Mesenchymal stem cell (in vitro differentiated cells and primary cell): ENCODE results near the gene CXCR3.

Source experiments
- DNase-seq: peaks from one replicate; pipeline ENCODE4 v3.0.0-alpha.2; 2013
- H2AFZ ChIP-seq: one replicate; pipeline ENCODE4 v1.6.1; 2013; ENCODE audit warnings: low read depth, mild to moderate bottlenecking, control low read depth, inconsistent platforms, low read length, moderate library complexity
- H2AK5ac ChIP-seq: 2 replicates; pipeline ENCODE4 v1.6.1; 2013; ENCODE audit warnings: low read length, moderate library complexity, mild to moderate bottlenecking, inconsistent platforms; ENCODE audit not compliant: severe bottlenecking
- H2BK120ac ChIP-seq: one replicate; pipeline ENCODE4 v1.6.1; 2013; ENCODE audit warnings: low read depth, mild to moderate bottlenecking, inconsistent platforms, low read length, moderate library complexity
- H2BK12ac ChIP-seq, 2 experiments: one replicate each; pipeline ENCODE4 v1.6.1; 2013; ENCODE audit warnings: inconsistent platforms in 2 of 2, low read length in 2 of 2, mild to moderate bottlenecking in 2 of 2, moderate library complexity in 2 of 2, control low read depth in 1 of 2
- H2BK15ac ChIP-seq: one replicate; pipeline ENCODE4 v1.6.1; 2013; ENCODE audit warnings: mild to moderate bottlenecking, low read depth, inconsistent platforms; ENCODE audit not compliant: poor library complexity, severe bottlenecking
- H2BK5ac ChIP-seq: 2 replicates; pipeline ENCODE4 v1.6.1; 2013; ENCODE audit warnings: low read depth, mild to moderate bottlenecking, low read length, control low read depth, inconsistent platforms; ENCODE audit not compliant: poor library complexity, severe bottlenecking
- H3K14ac ChIP-seq, 2 experiments: one replicate each; pipeline ENCODE4 v1.6.1; 2013; ENCODE audit warnings: inconsistent platforms in 2 of 2, low read length in 2 of 2, control low read depth in 1 of 2, mild to moderate bottlenecking in 1 of 2, moderate library complexity in 1 of 2
- H3K18ac ChIP-seq, 2 experiments: one replicate each; pipeline ENCODE4 v1.6.1; 2013; ENCODE audit warnings: inconsistent platforms in 2 of 2, low read length in 2 of 2, control low read depth in 1 of 2, low read depth in 1 of 2, mild to moderate bottlenecking in 1 of 2
- H3K23ac ChIP-seq, 2 experiments: one replicate each; pipeline ENCODE4 v1.6.1; 2013; ENCODE audit warnings: inconsistent platforms in 2 of 2, low read length in 2 of 2, mild to moderate bottlenecking in 2 of 2, moderate library complexity in 2 of 2, control low read depth in 1 of 2
- H3K27ac ChIP-seq: 2 replicates; pipeline ENCODE4 v1.5.1; 2013; ENCODE audit warnings: mild to moderate bottlenecking, moderate library complexity, low read length, control low read depth, inconsistent platforms; ENCODE audit not compliant: poor library complexity, severe bottlenecking
- H3K27me3 ChIP-seq, 2 experiments: 2 replicates each; pipeline versions ENCODE4 v1.6.1 to v1.7.0; 2013; ENCODE audit warnings: low read length in 2 of 2, mild to moderate bottlenecking in 2 of 2, moderate library complexity in 2 of 2, control low read depth in 1 of 2, inconsistent platforms in 1 of 2; ENCODE audit not compliant: control insufficient read depth in 1 of 2, insufficient read depth in 1 of 2
- H3K36me3 ChIP-seq, 2 experiments: 2 replicates each; pipeline versions ENCODE4 v1.6.1 to v1.7.0; 2013; ENCODE audit warnings: low read length in 2 of 2, control low read depth in 1 of 2, inconsistent platforms in 1 of 2, low read depth in 1 of 2, mild to moderate bottlenecking in 1 of 2; ENCODE audit not compliant: insufficient read depth in 2 of 2, control insufficient read depth in 1 of 2
- H3K4ac ChIP-seq, 2 experiments: one replicate each; pipeline ENCODE4 v1.6.1; 2013; ENCODE audit warnings: inconsistent platforms in 2 of 2, low read length in 2 of 2, mild to moderate bottlenecking in 2 of 2, moderate library complexity in 2 of 2, control low read depth in 1 of 2, low read depth in 1 of 2
- H3K4me1 ChIP-seq: 2 replicates; pipeline ENCODE4 v1.6.1; 2013; ENCODE audit warnings: low read depth, low read length, control low read depth; ENCODE audit not compliant: control insufficient read depth, insufficient read depth
- H3K4me2 ChIP-seq: 2 replicates; pipeline ENCODE4 v1.6.1; 2013; ENCODE audit warnings: low read length, mild to moderate bottlenecking, inconsistent platforms; ENCODE audit not compliant: poor library complexity, severe bottlenecking
- H3K4me3 ChIP-seq, 2 experiments: 2 replicates each; pipeline versions ENCODE4 v1.5.1 to v1.7.0; 2013; ENCODE audit warnings: low read length in 2 of 2, mild to moderate bottlenecking in 2 of 2, control low read depth in 1 of 2, low read depth in 1 of 2; ENCODE audit not compliant: insufficient read depth in 1 of 2
- H3K79me1 ChIP-seq: replicated peaks from 2 replicates; pipeline ENCODE4 v1.6.1; 2013; ENCODE audit warnings: mild to moderate bottlenecking, control low read depth, low read length, inconsistent platforms; ENCODE audit not compliant: poor library complexity, severe bottlenecking
- H3K9ac ChIP-seq: 2 replicates; pipeline ENCODE4 v1.7.0; 2013; ENCODE audit warnings: mild to moderate bottlenecking, low read length, moderate library complexity
- H3K9me3 ChIP-seq: 2 replicates; pipeline ENCODE4 v1.7.0; 2013; ENCODE audit warnings: mild to moderate bottlenecking, low read length; ENCODE audit not compliant: control insufficient read depth
- H4K8ac ChIP-seq: one replicate; pipeline ENCODE4 v1.6.1; 2013; ENCODE audit warnings: inconsistent platforms, mild to moderate bottlenecking, low read length, moderate library complexity
- H4K91ac ChIP-seq: one replicate; pipeline ENCODE4 v1.6.1; 2013; ENCODE audit warnings: mild to moderate bottlenecking, low read length, inconsistent platforms
- WGBS: methylation state at CpG from one replicate; pipeline ENCODE4 v1.1.7; 2013; ENCODE audit warnings: mixed read lengths; 5-methylcytosine and 5-hydroxymethylcytosine counted together

The CXCR3 gene

GRCh38 chrX:71637848-71638247, 19.5 kb upstream of the CXCR3 start:
- Histone ChIP-seq H3K79me1 (no peaks in the 10 kb centered on the region), H3K4me3 (peak overlapping the region in 1 of 2 experiments; percentile 34), H2BK5ac (no peak overlapping the region), H2AFZ (no peak overlapping the region), H2BK12ac (no peak overlapping the region), H3K4me1 (no peaks in the 10 kb centered on the region), H2BK15ac (no peak overlapping the region), H2AK5ac (no peak overlapping the region), H3K27ac (no peak overlapping the region), H3K27me3 (peaks cover 0 to 13% of the 10 kb centered on the region in 2 experiments), H2BK120ac (no peak overlapping the region), H3K14ac (no peak overlapping the region), H4K91ac (no peak overlapping the region), H3K4me2 (no peak overlapping the region), H3K18ac (peak overlapping the region in 1 of 2 experiments; percentile 21), H3K9ac (peak overlapping the region; percentile 67), H3K9me3 (no peaks in the 10 kb centered on the region), H4K8ac (no peak overlapping the region), H3K36me3 (no peaks in the 10 kb centered on the region), H3K23ac (no peak overlapping the region), H3K4ac (no peak overlapping the region)
- WGBS = 74% methylated on average over 2 of the region's 4 CpGs
- DNase-seq = peak; percentile 43

GRCh38 chrX:71637253-71637618, 18.9 kb upstream of the CXCR3 start:
- Histone ChIP-seq H3K36me3 (no peaks in the 10 kb centered on the region), H3K9ac (no peak overlapping the region), H3K4me1 (no peaks in the 10 kb centered on the region), H2BK15ac (no peak overlapping the region), H3K18ac (no peak overlapping the region), H3K4me3 (no peak overlapping the region), H2BK5ac (no peak overlapping the region), H3K27ac (no peak overlapping the region), H2BK120ac (no peak overlapping the region), H2AK5ac (no peak overlapping the region), H4K8ac (no peak overlapping the region), H3K27me3 (peaks cover 0 to 13% of the 10 kb centered on the region in 2 experiments), H3K4me2 (no peak overlapping the region), H3K79me1 (no peaks in the 10 kb centered on the region), H3K4ac (no peak overlapping the region), H3K9me3 (no peaks in the 10 kb centered on the region), H3K14ac (no peak overlapping the region), H2AFZ (no peak overlapping the region), H3K23ac (no peak overlapping the region), H4K91ac (no peak overlapping the region), H2BK12ac (no peak overlapping the region)
- no peak for DNase-seq
- WGBS = 93% methylated on average over 2 of the region's 3 CpGs

GRCh38 chrX:71636438-71637252, 18.3 kb upstream of the CXCR3 start:
- Histone ChIP-seq H3K4me3 (no peak overlapping the region), H3K27me3 (peaks cover 0 to 13% of the 10 kb centered on the region in 2 experiments), H3K14ac (no peak overlapping the region), H3K4ac (no peak overlapping the region), H3K36me3 (no peaks in the 10 kb centered on the region), H4K91ac (no peak overlapping the region), H2BK120ac (no peak overlapping the region), H3K27ac (no peak overlapping the region), H2AK5ac (no peak overlapping the region), H3K9ac (no peak overlapping the region), H2AFZ (no peak overlapping the region), H4K8ac (no peak overlapping the region), H2BK12ac (no peak overlapping the region), H3K18ac (no peak overlapping the region), H3K4me2 (no peak overlapping the region), H2BK15ac (no peak overlapping the region), H3K9me3 (no peaks in the 10 kb centered on the region), H3K4me1 (no peaks in the 10 kb centered on the region), H2BK5ac (no peak overlapping the region), H3K23ac (no peak overlapping the region), H3K79me1 (no peaks in the 10 kb centered on the region)
- DNase-seq = no peak
- 91% methylated on average over 5 of the region's 9 CpGs for WGBS

GRCh38 chrX:71634366-71634765, 16.1 kb upstream of the CXCR3 start:
- Histone ChIP-seq H3K27ac (no peak overlapping the region), H2BK12ac (no peak overlapping the region), H3K4me2 (no peak overlapping the region), H3K27me3 (peaks cover 0 to 6% of the 10 kb centered on the region in 2 experiments), H3K4ac (no peak overlapping the region), H3K79me1 (no peaks in the 10 kb centered on the region), H3K14ac (no peak overlapping the region), H2AFZ (no peak overlapping the region), H3K9me3 (no peaks in the 10 kb centered on the region), H3K18ac (no peak overlapping the region), H3K23ac (no peak overlapping the region), H4K91ac (no peak overlapping the region), H2BK15ac (no peak overlapping the region), H4K8ac (peak overlapping the region; percentile 7), H2BK120ac (no peak overlapping the region), H3K9ac (no peak overlapping the region), H2AK5ac (no peak overlapping the region), H2BK5ac (no peak overlapping the region), H3K4me3 (no peak overlapping the region), H3K4me1 (peaks cover under 1% of the 10 kb centered on the region), H3K36me3 (no peaks in the 10 kb centered on the region)
- 93% methylated on average over 3 of the region's 6 CpGs for WGBS
- no peak for DNase-seq
